SK-N-SH (cell line): ENCODE results near the gene SLC26A1. TPM values are rescaled to one million over a fixed set of nuclear protein-coding genes. Genes with fewer than 3 reads are reported as not detected.
"Not testable (repeated sequence)": the region's sequence is repeated elsewhere in the genome, so short reads cannot be mapped to it uniquely, and the experiment has no call there.

Source experiments
- CTCF ChIA-PET: fragments of 300-600, 350-600 bp; formaldehyde crosslinking; extraction: SDS; loops from one replicate; lab custom pipeline; 2021; lab: Yijun Ruan, JAX
- POLR2A ChIA-PET: fragments of 350-600 bp; sonication (Branson Sonifier 250); formaldehyde crosslinking; extraction: SDS; loops from one replicate; lab custom pipeline; 2020; ENCODE audit warnings: antibody characterized with exemption, inconsistent platforms; lab: Yijun Ruan, JAX
- DNase-seq: peaks from one replicate; pipeline ENCODE4 v3.0.0; 2012
- H2AFZ ChIP-seq: fragments of 200-600 bp; sonication (generic); 2 replicates; pipeline ENCODE4 v1.8.1; 2016; ENCODE audit warnings: antibody characterized with exemption, mild to moderate bottlenecking, low read depth
- H3F3A ChIP-seq: fragments of 200-600 bp; sonication (generic); replicated peaks from 2 replicates; pipeline ENCODE3; 2016; ENCODE audit warnings: antibody characterized with exemption, mild to moderate bottlenecking; ENCODE audit not compliant: insufficient read depth
- H3K27ac ChIP-seq, 2 experiments: fragments of 200-500 bp in 1 of 2; fragments of 200-600 bp in 1 of 2; sonication (Bioruptor generic) in 1 of 2; sonication (generic), shearing (Covaris generic) in 1 of 2; 2 replicates each; pipeline versions ENCODE4 v1.5.1 to v1.6.1; 2014 to 2016; ENCODE audit warnings: low read depth in 2 of 2, inconsistent platforms in 1 of 2, low read length in 1 of 2, mild to moderate bottlenecking in 1 of 2, mixed read lengths in 1 of 2
- H3K27me3 ChIP-seq: fragments of 200-600 bp; sonication (generic), shearing (Covaris generic); 2 replicates; pipeline ENCODE4 v1.6.1; 2016; ENCODE audit warnings: mixed run types; ENCODE audit not compliant: insufficient read depth
- H3K36me3 ChIP-seq, 2 experiments: fragments of 200-500 bp in 1 of 2; fragments of 200-600 bp in 1 of 2; sonication (Bioruptor generic) in 1 of 2; sonication (generic) in 1 of 2; replicated peaks in 1 of 2; 2 replicates each; pipeline versions ENCODE3 to v1.5.1; 2014 to 2016; ENCODE audit warnings: low read length in 1 of 2, mild to moderate bottlenecking in 1 of 2; ENCODE audit not compliant: insufficient read depth in 2 of 2, control insufficient read depth in 1 of 2
- H3K4me1 ChIP-seq, 2 experiments: fragments of 200-500 bp in 1 of 2; fragments of 200-600 bp in 1 of 2; sonication (Bioruptor generic) in 1 of 2; sonication (generic), shearing (Covaris generic) in 1 of 2; 2 replicates each; pipeline versions ENCODE4 v1.5.1 to v1.6.1; 2014 to 2016; ENCODE audit warnings: low read depth in 1 of 2, low read length in 1 of 2, mixed run types in 1 of 2; ENCODE audit not compliant: insufficient read depth in 2 of 2, control insufficient read depth in 1 of 2
- H3K4me2 ChIP-seq: fragments of 200-600 bp; sonication (generic), shearing (Covaris generic); 2 replicates; pipeline ENCODE4 v1.6.1; 2017; ENCODE audit warnings: mixed run types
- H3K4me3 ChIP-seq, 2 experiments: fragments of 200-500 bp in 1 of 2; fragments of 200-600 bp in 1 of 2; sonication (Bioruptor generic) in 1 of 2; sonication (generic), shearing (Covaris generic) in 1 of 2; 2 replicates each; pipeline versions ENCODE4 v1.5.1 to v1.8.1; 2014 to 2016; ENCODE audit warnings: low read depth in 2 of 2, inconsistent platforms in 1 of 2, low read length in 1 of 2, mild to moderate bottlenecking in 1 of 2, mixed read lengths in 1 of 2, moderate library complexity in 1 of 2
- H3K79me2 ChIP-seq: fragments of 200-600 bp; sonication (generic); 2 replicates; pipeline ENCODE4 v1.8.1; 2017; ENCODE audit warnings: mild to moderate bottlenecking; ENCODE audit not compliant: insufficient read depth
- H3K9ac ChIP-seq: fragments of 200-600 bp; sonication (generic); 2 replicates; pipeline ENCODE4 v1.6.1; 2017; ENCODE audit warnings: mixed run types
- H3K9me2 ChIP-seq: fragments of 200-600 bp; sonication (generic); 2 replicates; pipeline ENCODE4 v1.6.1; 2017; ENCODE audit warnings: mixed run types
- H3K9me3 ChIP-seq: fragments of 200-600 bp; sonication (generic); 2 replicates; pipeline ENCODE4 v1.6.1; 2017; ENCODE audit warnings: mixed run types, mild to moderate bottlenecking, moderate library complexity
- H4K20me1 ChIP-seq: fragments of 200-600 bp; sonication (generic); 2 replicates; pipeline ENCODE4 v1.6.1; 2017; ENCODE audit warnings: mild to moderate bottlenecking, mixed run types; ENCODE audit not compliant: insufficient read depth
- CHD2 ChIP-seq: fragments of 150-350 bp; IDR thresholded peaks from 2 replicates; pipeline ENCODE4 v1.6.1; 2018; ENCODE audit warnings: low read length; ENCODE audit not compliant: partially characterized antibody
- EP300 ChIP-seq, 2 experiments: IDR thresholded peaks; 2 replicates each; pipeline versions ENCODE4 v1.4.0 to v1.6.1; 2012; ENCODE audit warnings: borderline replicate concordance in 1 of 2, low read depth in 1 of 2, low read length in 1 of 2
- EZH2phosphoT487 ChIP-seq: fragments of 200-600 bp; sonication (generic); IDR thresholded peaks from 2 replicates; pipeline ENCODE4 v1.6.1; 2017; ENCODE audit warnings: low read depth, mixed run types, mild to moderate bottlenecking, antibody characterized with exemption, moderate library complexity, borderline replicate concordance
- MEF2A ChIP-seq: IDR thresholded peaks from 2 replicates; pipeline ENCODE4 v1.4.0; 2012; ENCODE audit warnings: low read depth, borderline replicate concordance
- MXI1 ChIP-seq: IDR thresholded peaks from 2 replicates; pipeline ENCODE4 v1.6.1; 2012; ENCODE audit warnings: mild to moderate bottlenecking, low read depth, low read length, improper control_type of control experiment
- NRF1 ChIP-seq: IDR thresholded peaks from 2 replicates; pipeline ENCODE4 v1.6.1; 2012; ENCODE audit warnings: low read depth, mild to moderate bottlenecking, low read length
- PBX3 ChIP-seq: IDR thresholded peaks from 2 replicates; pipeline ENCODE4; 2012
- POLR2AphosphoS5 ChIP-seq: IDR thresholded peaks from 2 replicates; pipeline ENCODE4 v1.6.1; 2012; ENCODE audit warnings: low read depth, low read length
- RCOR1 ChIP-seq: fragments of 150-350 bp; IDR thresholded peaks from 2 replicates; pipeline ENCODE4 v1.6.1; 2017; ENCODE audit warnings: antibody characterized with exemption, low read length
- RXRA ChIP-seq: IDR thresholded peaks from 2 replicates; pipeline ENCODE4 v1.4.0; 2012; ENCODE audit warnings: low read depth, mild to moderate bottlenecking, borderline replicate concordance
- SMC3 ChIP-seq: IDR thresholded peaks from 2 replicates; pipeline ENCODE4 v1.6.1; 2012; ENCODE audit warnings: low read depth, low read length, improper control_type of control experiment
- TAF1 ChIP-seq: IDR thresholded peaks from 2 replicates; pipeline ENCODE4 v1.6.1; 2012; ENCODE audit warnings: low read depth, mild to moderate bottlenecking, low read length, moderate library complexity, borderline replicate concordance
- TCF12 ChIP-seq: IDR thresholded peaks from 2 replicates; pipeline ENCODE4 v1.4.0; 2012
- USF1 ChIP-seq: IDR thresholded peaks from 2 replicates; pipeline ENCODE4 v1.4.0; 2012; ENCODE audit warnings: low read depth, borderline replicate concordance
- ZBTB33 ChIP-seq: IDR thresholded peaks from 2 replicates; pipeline ENCODE4 v1.4.0; 2012; ENCODE audit warnings: low read depth, borderline replicate concordance
- WGBS: methylation state at CpG from one replicate; pipeline ENCODE4 v1.1.6; 2017; ENCODE audit warnings: low lambda C conversion rate; 5-methylcytosine and 5-hydroxymethylcytosine counted together
- polyA plus RNA-seq, 3 experiments: library from polyadenylated mRNA; depleted of rRNA; stranded (reverse); fragments of >200 nt; gene quantifications; 2 replicates each; pipeline ENCODE4 v1.2.3, GENCODE V29; 2012
- TF ChIP-seq, protein P1 (sequence below): fragments of 150-350 bp; IDR thresholded peaks from 2 replicates; pipeline ENCODE4 v1.6.1; 2017; ENCODE audit warnings: antibody characterized with exemption, low read length, low read depth, borderline replicate concordance
- TF ChIP-seq, protein P2 (sequence below): fragments of 200-600 bp; sonication (generic); IDR thresholded peaks from 2 replicates; pipeline ENCODE4 v1.6.1; 2017; ENCODE audit warnings: antibody characterized with exemption, mild to moderate bottlenecking, moderate library complexity

The SLC26A1 gene
- polyA plus RNA-seq, 1 of the 3 experiments (the other 2 are of a cell fraction): 0.05 TPM

DNA sequence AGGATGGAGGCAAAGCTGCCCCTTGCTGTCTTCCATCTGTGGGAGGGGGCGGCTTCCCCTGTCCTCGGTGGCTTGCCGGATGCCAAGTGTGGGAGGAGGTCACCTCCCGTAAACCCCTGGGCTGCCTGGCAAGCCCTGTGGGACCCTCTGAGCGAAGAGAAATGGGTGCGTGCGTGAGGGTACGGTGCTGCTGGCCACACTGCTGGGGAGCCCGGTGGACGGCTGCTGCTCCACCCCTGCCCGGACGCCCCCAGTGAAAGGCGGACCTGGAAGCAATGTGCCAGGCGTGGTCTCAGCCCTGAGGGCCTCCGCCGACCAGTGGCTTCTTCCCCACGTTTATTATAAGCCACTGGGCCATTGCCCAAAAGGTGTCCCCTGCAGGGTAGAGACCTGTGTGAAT is 10.9 kb downstream of the SLC26A1 start (continued):
- TF ChIP-seq ZBTB33: no peak

DNA sequence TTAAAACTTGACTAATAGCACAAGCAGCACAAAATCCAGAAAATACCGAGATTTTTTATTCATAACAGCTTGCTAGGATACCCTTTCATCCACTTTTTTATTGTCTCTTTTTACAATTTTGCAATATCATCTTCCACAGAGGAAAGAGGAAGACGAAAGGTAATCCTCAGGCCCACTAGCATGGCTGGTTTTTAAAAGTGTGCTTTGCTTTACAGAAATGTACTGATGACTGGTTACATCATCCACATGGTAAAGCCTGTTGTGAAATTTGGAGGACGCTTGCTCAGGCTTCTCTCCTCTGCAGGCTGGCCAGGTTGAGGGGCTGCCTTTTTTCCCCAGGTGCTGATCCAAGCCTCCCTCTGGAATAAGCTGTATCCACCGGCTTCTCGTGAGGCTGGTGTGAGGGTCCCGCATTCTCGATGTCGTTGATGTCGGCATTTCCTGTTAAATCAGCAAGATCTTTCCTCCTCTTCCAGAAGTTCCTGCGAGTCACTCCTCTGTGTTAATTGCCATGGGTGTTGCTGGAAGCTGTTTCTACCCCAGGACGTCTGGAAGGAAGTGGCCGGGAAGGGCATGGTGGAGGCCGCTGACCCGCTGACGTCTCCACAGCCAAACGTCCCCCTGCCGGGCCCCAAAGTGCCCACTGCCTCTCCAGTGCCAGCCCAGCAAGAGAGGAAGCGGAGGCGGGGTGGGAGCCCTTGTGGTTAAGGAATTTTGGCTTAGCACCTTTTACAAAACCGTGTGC is 14.1 kb downstream of the SLC26A1 start:
- H3K9ac ChIP-seq: no peak overlapping the region
- no peak overlapping the region for H2AFZ ChIP-seq
- H3K4me1 ChIP-seq: peaks cover 0 to 4% of the 10 kb centered on the region in 2 experiments; a peak in 1 of 4 replicates
- no peaks in the 10 kb centered on the region for H4K20me1 ChIP-seq
- ChIA-PET CTCF (no interaction called here), POLR2A (no interaction called here)
- no peak overlapping the region for H3K4me2 ChIP-seq
- H3K79me2 ChIP-seq: no peaks in the 10 kb centered on the region; the same call in 1 of the 2 replicates
- no peak for TF ChIP-seq RXRA
- TF ChIP-seq SMC3: no peak
- TF ChIP-seq ZBTB33: no peak
- no peak for TF ChIP-seq POLR2AphosphoS5
- TF ChIP-seq, protein P1, sequence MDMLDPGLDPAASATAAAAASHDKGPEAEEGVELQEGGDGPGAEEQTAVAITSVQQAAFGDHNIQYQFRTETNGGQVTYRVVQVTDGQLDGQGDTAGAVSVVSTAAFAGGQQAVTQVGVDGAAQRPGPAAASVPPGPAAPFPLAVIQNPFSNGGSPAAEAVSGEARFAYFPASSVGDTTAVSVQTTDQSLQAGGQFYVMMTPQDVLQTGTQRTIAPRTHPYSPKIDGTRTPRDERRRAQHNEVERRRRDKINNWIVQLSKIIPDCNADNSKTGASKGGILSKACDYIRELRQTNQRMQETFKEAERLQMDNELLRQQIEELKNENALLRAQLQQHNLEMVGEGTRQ: no peak
- no peak for TF ChIP-seq EZH2phosphoT487
- TF ChIP-seq RCOR1: no peak
- TF ChIP-seq TAF1: no peak
- no peak for TF ChIP-seq PBX3
- no peak for TF ChIP-seq EP300 (IDR thresholded peaks at IDR 0.05; ENCODE audit: borderline replicate concordance in 1 of 2, low read depth in 1 of 2, low read length in 1 of 2)
- TF ChIP-seq, protein P2, sequence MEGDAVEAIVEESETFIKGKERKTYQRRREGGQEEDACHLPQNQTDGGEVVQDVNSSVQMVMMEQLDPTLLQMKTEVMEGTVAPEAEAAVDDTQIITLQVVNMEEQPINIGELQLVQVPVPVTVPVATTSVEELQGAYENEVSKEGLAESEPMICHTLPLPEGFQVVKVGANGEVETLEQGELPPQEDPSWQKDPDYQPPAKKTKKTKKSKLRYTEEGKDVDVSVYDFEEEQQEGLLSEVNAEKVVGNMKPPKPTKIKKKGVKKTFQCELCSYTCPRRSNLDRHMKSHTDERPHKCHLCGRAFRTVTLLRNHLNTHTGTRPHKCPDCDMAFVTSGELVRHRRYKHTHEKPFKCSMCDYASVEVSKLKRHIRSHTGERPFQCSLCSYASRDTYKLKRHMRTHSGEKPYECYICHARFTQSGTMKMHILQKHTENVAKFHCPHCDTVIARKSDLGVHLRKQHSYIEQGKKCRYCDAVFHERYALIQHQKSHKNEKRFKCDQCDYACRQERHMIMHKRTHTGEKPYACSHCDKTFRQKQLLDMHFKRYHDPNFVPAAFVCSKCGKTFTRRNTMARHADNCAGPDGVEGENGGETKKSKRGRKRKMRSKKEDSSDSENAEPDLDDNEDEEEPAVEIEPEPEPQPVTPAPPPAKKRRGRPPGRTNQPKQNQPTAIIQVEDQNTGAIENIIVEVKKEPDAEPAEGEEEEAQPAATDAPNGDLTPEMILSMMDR: no peak
- no peak for TF ChIP-seq NRF1
- TF ChIP-seq TCF12: no peak
- no peak for TF ChIP-seq MEF2A
- no peak for TF ChIP-seq MXI1
- TF ChIP-seq CHD2: no peak
- TF ChIP-seq USF1: no peak
- no peaks in the 10 kb centered on the region for H3K36me3 ChIP-seq
- no peaks in the 10 kb centered on the region for H3K9me3 ChIP-seq
- no peak overlapping the region for H3K27ac ChIP-seq
- DNase-seq: no peak
- no peaks in the 10 kb centered on the region for H3K27me3 ChIP-seq
- WGBS: 83% methylated on average over 20 of the region's 20 CpGs
- H3K4me3 ChIP-seq: no peak overlapping the region
- no peaks in the 10 kb centered on the region for H3F3A ChIP-seq
- H3K9me2 ChIP-seq: no peaks in the 10 kb centered on the region

DNA sequence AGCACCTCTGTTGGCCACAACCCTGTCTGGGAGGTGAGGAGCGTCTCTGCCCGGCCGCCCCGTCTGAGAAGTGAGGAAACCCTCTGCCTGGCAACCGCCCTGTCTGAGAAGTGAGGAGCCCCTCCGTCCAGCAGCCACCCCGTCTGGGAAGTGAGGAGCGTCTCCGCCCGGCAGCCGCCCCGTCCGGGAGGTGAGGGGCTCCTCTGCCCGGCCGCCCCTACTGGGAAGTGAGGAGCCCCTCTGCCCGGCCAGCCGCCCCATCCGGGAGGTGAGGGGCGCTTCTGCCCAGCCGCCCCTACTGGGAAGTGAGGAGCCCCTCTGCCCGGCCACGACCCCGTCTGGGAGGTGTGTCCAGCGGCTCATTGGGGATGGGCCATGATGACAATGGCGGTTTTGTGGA is 17.2 kb downstream of the SLC26A1 start:
- CTCF ChIA-PET, H3K27me3 ChIP-seq: not testable (repeated sequence)
- H3K4me1 ChIP-seq: peaks cover 11 to 18% of the 10 kb centered on the region in 2 experiments; a peak in 2 of 4 replicates

More for the DNA sequence above, 17.2 kb downstream of the SLC26A1 start:
- H3F3A ChIP-seq, H3K9me3 ChIP-seq, H3K9me2 ChIP-seq, H3K4me3 ChIP-seq, H3K9ac ChIP-seq, H2AFZ ChIP-seq, H3K27ac ChIP-seq, H3K36me3 ChIP-seq, POLR2A ChIA-PET, DNase-seq, H3K4me2 ChIP-seq: not testable (repeated sequence)
- Histone ChIP-seq H4K20me1 (peaks cover 14% of the 10 kb centered on the region), H3K79me2 (peaks cover 16% of the 10 kb centered on the region)
- WGBS: 100% methylated on average over 2 of the region's 25 CpGs
